ENCODE results near the gene DUSP9.

Gene DUSP9

GRCh38 chrX:153645151-153645550 lies 1.9 kb upstream of the DUSP9 start:
- H3K79me2 ChIP-seq (ENCODE audit: control insufficient read depth, low read length) = no peaks in the 10 kb centered on the region
- no peak for TF ChIP-seq EZH2phosphoT487 (IDR thresholded peaks at IDR 0.05; ENCODE audit: borderline replicate concordance, low read length)
- no peak for TF ChIP-seq CTCF (IDR thresholded peaks at IDR 0.05; ENCODE audit: low read depth, low read length, poor library complexity, severe bottlenecking)
- H4K20me1 ChIP-seq (ENCODE audit: control insufficient read depth, insufficient read depth, low read depth, low read length) = no peaks in the 10 kb centered on the region
- peaks cover 28% of the 10 kb centered on the region for H3K27me3 ChIP-seq (ENCODE audit: control insufficient read depth, low read length)
- H3K4me3 ChIP-seq (ENCODE audit: low read length) = no peak overlapping the region
- no peak overlapping the region for H3K27ac ChIP-seq (ENCODE audit: low read depth, low read length)
- H3F3A ChIP-seq (ENCODE audit: control insufficient read depth, insufficient read depth) = no peaks in the 10 kb centered on the region
- no peak overlapping the region for H3K4me2 ChIP-seq (ENCODE audit: low read length)
- H3K4me1 ChIP-seq (ENCODE audit: control insufficient read depth, low read length) = 0 out of 2 replicates have a peak, but pooled peaks cover 2% of the 10 kb centered on the region
- H3K9me2 ChIP-seq (replicated peaks; ENCODE audit: control insufficient read depth, low read length) = no peaks in the 10 kb centered on the region
- no peaks in the 10 kb centered on the region for H3K9me3 ChIP-seq (ENCODE audit: control insufficient read depth, insufficient read depth, low read length)
- no peaks in the 10 kb centered on the region for H3K36me3 ChIP-seq (ENCODE audit: control insufficient read depth, low read length)

GRCh38 chrX:153645921-153646488 lies 998 bp upstream of the DUSP9 start:
- Histone ChIP-seq H3K79me2 (ENCODE audit: control insufficient read depth, low read length) (no peaks in the 10 kb centered on the region), H3F3A (ENCODE audit: control insufficient read depth, insufficient read depth) (no peaks in the 10 kb centered on the region), H3K9me3 (ENCODE audit: control insufficient read depth, insufficient read depth, low read length) (no peaks in the 10 kb centered on the region), H3K27me3 (ENCODE audit: control insufficient read depth, low read length) (peaks cover 28% of the 10 kb centered on the region), H3K36me3 (ENCODE audit: control insufficient read depth, low read length) (no peaks in the 10 kb centered on the region), H3K27ac (ENCODE audit: low read depth, low read length) (no peak overlapping the region), H3K4me1 (ENCODE audit: control insufficient read depth, low read length) (0 out of 2 replicates have a peak, but pooled peaks cover 2% of the 10 kb centered on the region), H3K9me2 (replicated peaks; ENCODE audit: control insufficient read depth, low read length) (no peaks in the 10 kb centered on the region), H3K4me3 (ENCODE audit: low read length) (no peak overlapping the region), H4K20me1 (ENCODE audit: control insufficient read depth, insufficient read depth, low read depth, low read length) (no peaks in the 10 kb centered on the region), H3K4me2 (ENCODE audit: low read length) (no peak overlapping the region)
- no peak for TF ChIP-seq EZH2phosphoT487 (IDR thresholded peaks at IDR 0.05; ENCODE audit: borderline replicate concordance, low read length)

GRCh38 chrX:153647461-153648357 lies 706 bp downstream of the DUSP9 start:
- Histone ChIP-seq H3K27ac (ENCODE audit: low read depth, low read length) (no peak overlapping the region), H3K9me2 (replicated peaks; ENCODE audit: control insufficient read depth, low read length) (no peaks in the 10 kb centered on the region), H3K27me3 (ENCODE audit: control insufficient read depth, low read length) (peaks cover 23% of the 10 kb centered on the region), H3K79me2 (ENCODE audit: control insufficient read depth, low read length) (no peaks in the 10 kb centered on the region), H3K4me2 (ENCODE audit: low read length) (no peak overlapping the region), H3K9me3 (ENCODE audit: control insufficient read depth, insufficient read depth, low read length) (no peaks in the 10 kb centered on the region), H4K20me1 (ENCODE audit: control insufficient read depth, insufficient read depth, low read depth, low read length) (no peaks in the 10 kb centered on the region), H3K36me3 (ENCODE audit: control insufficient read depth, low read length) (no peaks in the 10 kb centered on the region), H3F3A (ENCODE audit: control insufficient read depth, insufficient read depth) (no peaks in the 10 kb centered on the region), H3K4me3 (ENCODE audit: low read length) (no peak overlapping the region), H3K4me1 (ENCODE audit: control insufficient read depth, low read length) (0 out of 2 replicates have a peak, but pooled peaks cover 2% of the 10 kb centered on the region)
- TF ChIP-seq EZH2phosphoT487 (IDR thresholded peaks at IDR 0.05; ENCODE audit: borderline replicate concordance, low read length) = no peak
- TF ChIP-seq CTCF (IDR thresholded peaks at IDR 0.05; ENCODE audit: low read depth, low read length, poor library complexity, severe bottlenecking) = no peak

Measured in DOHH2 (cell line).